PC-9 (cell line): Measurements from ENCODE around the gene GABRB2.

Source experiments
- CTCF ChIP-seq: fragments of 200-600 bp; sonication (generic); conservative IDR thresholded peaks from 2 replicates; pipeline ENCODE4 v1.6.1; 2017; ENCODE audit warnings: mixed run types, antibody characterized with exemption, mild to moderate bottlenecking, moderate library complexity
- EZH2 ChIP-seq: fragments of 200-600 bp; sonication (generic); IDR thresholded peaks from 2 replicates; pipeline ENCODE4 v1.8.0; 2017; ENCODE audit warnings: antibody characterized with exemption, low read depth

GRCh38 chr5:161382685-161383084, 163.8 kb downstream of the GABRB2 start:
- TF ChIP-seq CTCF (no peak), EZH2 (no peak)
